Fibroblast of pulmonary artery (primary cell): ENCODE results near the gene GPC3.

Experiments used
- DNase-seq: peaks from one replicate; pipeline ENCODE4 v3.0.0-alpha.2; 2010; ENCODE audit warnings: low read depth
- H3K4me3 ChIP-seq: replicated peaks from 2 replicates; pipeline ENCODE4 v1.5.1; 2011; ENCODE audit warnings: low read depth, mild to moderate bottlenecking, control low read depth, low read length, moderate library complexity
- TF ChIP-seq, protein P1 (sequence below): IDR thresholded peaks from 2 replicates; pipeline ENCODE4 v1.5.1; 2011; ENCODE audit warnings: mild to moderate bottlenecking, control low read depth, low read length, inconsistent platforms; ENCODE audit errors: missing control alignments

The GPC3 gene

GRCh38 chrX:133865761-133866471, 119.5 kb downstream of the GPC3 start:
- no peak for DNase-seq
- TF ChIP-seq, protein P1, sequence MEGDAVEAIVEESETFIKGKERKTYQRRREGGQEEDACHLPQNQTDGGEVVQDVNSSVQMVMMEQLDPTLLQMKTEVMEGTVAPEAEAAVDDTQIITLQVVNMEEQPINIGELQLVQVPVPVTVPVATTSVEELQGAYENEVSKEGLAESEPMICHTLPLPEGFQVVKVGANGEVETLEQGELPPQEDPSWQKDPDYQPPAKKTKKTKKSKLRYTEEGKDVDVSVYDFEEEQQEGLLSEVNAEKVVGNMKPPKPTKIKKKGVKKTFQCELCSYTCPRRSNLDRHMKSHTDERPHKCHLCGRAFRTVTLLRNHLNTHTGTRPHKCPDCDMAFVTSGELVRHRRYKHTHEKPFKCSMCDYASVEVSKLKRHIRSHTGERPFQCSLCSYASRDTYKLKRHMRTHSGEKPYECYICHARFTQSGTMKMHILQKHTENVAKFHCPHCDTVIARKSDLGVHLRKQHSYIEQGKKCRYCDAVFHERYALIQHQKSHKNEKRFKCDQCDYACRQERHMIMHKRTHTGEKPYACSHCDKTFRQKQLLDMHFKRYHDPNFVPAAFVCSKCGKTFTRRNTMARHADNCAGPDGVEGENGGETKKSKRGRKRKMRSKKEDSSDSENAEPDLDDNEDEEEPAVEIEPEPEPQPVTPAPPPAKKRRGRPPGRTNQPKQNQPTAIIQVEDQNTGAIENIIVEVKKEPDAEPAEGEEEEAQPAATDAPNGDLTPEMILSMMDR, result no peak

GRCh38 chrX:133864236-133864635, 121.2 kb downstream of the GPC3 start:
- no peak for DNase-seq
- TF ChIP-seq, protein P1, result no peak
- no peak overlapping the region for H3K4me3 ChIP-seq

More at GRCh38 chrX:133865761-133866471, 119.5 kb downstream of the GPC3 start:
- H3K4me3 ChIP-seq, result no peak overlapping the region

DNA sequence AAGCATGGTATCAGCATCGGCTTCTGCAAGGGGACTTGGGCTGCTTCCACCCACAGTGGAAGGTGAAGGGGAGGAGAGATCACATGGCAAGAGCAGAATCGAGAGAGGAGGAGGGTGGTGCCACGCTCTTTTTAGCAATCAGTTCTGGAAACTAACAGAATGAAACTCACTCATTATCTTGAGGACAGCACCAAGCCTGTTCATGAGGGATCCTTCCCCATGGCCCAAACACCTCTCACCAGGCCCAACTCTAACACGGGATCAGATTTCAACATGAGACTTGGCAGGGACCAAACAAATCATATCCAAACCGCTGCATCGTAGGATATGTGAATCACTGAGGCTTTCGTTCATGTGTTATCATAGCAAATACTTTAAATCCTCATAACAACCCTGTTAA, 125.5 kb downstream of the GPC3 start:
- TF ChIP-seq, protein P1, result no peak
- DNase-seq, result peak; percentile 67
- no peak overlapping the region for H3K4me3 ChIP-seq

DNA sequence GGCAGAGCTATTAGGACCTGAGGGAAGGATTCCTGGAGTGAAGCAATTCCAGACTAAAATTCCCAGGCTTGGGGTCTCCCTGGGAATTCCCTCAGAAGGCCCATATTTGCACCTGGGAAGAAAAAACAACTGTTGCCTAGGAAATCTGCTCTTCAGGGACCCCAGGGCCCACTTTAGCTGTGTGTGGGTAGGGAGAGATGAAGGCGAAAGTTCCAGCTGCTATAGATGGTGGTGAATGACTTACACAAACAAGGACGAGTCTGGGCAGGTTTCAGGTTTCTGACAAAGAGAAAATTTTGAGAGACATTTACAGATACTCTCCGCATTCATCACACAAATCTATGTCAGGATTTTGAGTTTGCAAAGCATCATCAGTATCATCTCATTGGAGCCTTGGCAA, 126.1 kb downstream of the GPC3 start:
- no peak overlapping the region for H3K4me3 ChIP-seq
- DNase-seq, result no peak
- TF ChIP-seq, protein P1, result no peak

- H3K4me3 ChIP-seq, result no peak overlapping the region
- DNase-seq, result no peak
- TF ChIP-seq, protein P1, result no peak
These were observed 127.6 kb downstream of the GPC3 start for GRCh38 chrX:133857640-133858269.

GRCh38 chrX:133856819-133857218, 128.6 kb downstream of the GPC3 start:
- no peak for DNase-seq
- H3K4me3 ChIP-seq, result no peak overlapping the region
- TF ChIP-seq, protein P1, result no peak
